ENCODE results near the gene MTO1.

DNA sequence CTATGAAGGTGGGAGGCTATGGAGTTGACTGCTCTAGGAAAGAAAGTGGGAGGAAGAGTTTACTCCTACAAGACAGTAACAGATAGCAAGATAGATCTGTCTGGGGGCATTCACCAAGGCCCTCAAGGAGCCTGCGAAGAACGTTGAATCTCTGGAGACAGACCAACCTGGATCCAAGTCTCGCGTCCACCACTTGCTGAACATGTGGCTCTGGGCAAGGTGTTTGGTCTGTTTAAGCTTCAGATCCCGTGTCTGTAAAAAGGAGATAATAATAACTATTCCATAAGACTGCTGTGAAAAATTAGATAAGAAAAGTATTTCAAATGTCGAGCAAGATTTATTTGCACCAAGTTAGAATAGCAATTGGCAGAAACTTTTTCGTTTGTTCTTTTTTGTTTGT is 67.4 kb downstream of the MTO1 start:
- TF ChIP-seq, protein P1, sequence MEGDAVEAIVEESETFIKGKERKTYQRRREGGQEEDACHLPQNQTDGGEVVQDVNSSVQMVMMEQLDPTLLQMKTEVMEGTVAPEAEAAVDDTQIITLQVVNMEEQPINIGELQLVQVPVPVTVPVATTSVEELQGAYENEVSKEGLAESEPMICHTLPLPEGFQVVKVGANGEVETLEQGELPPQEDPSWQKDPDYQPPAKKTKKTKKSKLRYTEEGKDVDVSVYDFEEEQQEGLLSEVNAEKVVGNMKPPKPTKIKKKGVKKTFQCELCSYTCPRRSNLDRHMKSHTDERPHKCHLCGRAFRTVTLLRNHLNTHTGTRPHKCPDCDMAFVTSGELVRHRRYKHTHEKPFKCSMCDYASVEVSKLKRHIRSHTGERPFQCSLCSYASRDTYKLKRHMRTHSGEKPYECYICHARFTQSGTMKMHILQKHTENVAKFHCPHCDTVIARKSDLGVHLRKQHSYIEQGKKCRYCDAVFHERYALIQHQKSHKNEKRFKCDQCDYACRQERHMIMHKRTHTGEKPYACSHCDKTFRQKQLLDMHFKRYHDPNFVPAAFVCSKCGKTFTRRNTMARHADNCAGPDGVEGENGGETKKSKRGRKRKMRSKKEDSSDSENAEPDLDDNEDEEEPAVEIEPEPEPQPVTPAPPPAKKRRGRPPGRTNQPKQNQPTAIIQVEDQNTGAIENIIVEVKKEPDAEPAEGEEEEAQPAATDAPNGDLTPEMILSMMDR (IDR thresholded peaks at IDR 0.05): no peak
- no peak for TF ChIP-seq POLR2A (IDR thresholded peaks at IDR 0.05)

All from body of pancreas (tissue), 4 donors.